Spleen (tissue), 7 donors: Measurements from ENCODE around the gene PRSS56.

Experiments
- POLR2A ChIP-seq, 3 donors: fragments of 450-650 bp; IDR thresholded peaks; one replicate each; pipeline ENCODE4 v1.5.1; 2017; ENCODE audit warnings: antibody characterized with exemption in 3 of 3, mild to moderate bottlenecking in 1 of 3
- POLR2AphosphoS5 ChIP-seq, 3 donors: sonication (generic); formaldehyde crosslinking; IDR thresholded peaks; one replicate each; pipeline ENCODE4 v1.5.1; 2017; ENCODE audit warnings: antibody characterized with exemption in 3 of 3
- TF ChIP-seq, protein P1 (sequence below), 11 experiments: fragments of 200-600 bp in 7 of 11; fragments of 450-650 bp in 4 of 11; sonication (generic) in 4 of 11; IDR thresholded peaks in 8 of 11; conservative IDR thresholded peaks in 3 of 11; 1 replicate in 7 of 11; 2 replicates in 4 of 11; pipeline versions ENCODE4 v1.4.0 to v1.8.0; 2016 to 2021; ENCODE audit warnings: antibody characterized with exemption in 11 of 11, inconsistent platforms in 4 of 11, mild to moderate bottlenecking in 1 of 11
- donor health status: DM: no; HTN: no; CAD: no; lungs with moderate emphysema.
- donor health status: DM: no; HTN: no; CAD: no.
- donor health status: DM: no; HTN: no; CAD: no.

DNA sequence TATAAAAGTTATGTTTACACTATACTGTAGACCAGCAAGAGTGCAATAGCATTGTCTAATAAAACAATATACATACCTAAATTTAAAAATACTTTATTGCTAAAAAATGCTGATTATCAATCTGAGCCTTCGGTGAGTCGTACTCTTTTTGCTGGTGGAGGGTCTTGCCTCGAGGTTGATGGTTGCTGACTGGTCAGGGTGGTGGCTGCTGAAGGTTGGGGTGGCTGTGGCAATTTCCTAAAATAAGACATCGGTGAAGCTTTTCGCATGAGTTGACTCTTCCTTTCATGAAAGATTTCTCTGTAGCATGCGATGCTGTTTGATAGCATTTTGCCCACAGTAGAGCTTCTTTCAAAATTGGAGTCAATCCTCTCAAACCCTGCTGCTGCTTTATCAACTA lies 27.8 kb downstream of the PRSS56 start:
- TF ChIP-seq POLR2A (IDR thresholded peaks at IDR 0.05) (no peak), POLR2AphosphoS5 (IDR thresholded peaks at IDR 0.05) (no peak)
- TF ChIP-seq, protein P1, sequence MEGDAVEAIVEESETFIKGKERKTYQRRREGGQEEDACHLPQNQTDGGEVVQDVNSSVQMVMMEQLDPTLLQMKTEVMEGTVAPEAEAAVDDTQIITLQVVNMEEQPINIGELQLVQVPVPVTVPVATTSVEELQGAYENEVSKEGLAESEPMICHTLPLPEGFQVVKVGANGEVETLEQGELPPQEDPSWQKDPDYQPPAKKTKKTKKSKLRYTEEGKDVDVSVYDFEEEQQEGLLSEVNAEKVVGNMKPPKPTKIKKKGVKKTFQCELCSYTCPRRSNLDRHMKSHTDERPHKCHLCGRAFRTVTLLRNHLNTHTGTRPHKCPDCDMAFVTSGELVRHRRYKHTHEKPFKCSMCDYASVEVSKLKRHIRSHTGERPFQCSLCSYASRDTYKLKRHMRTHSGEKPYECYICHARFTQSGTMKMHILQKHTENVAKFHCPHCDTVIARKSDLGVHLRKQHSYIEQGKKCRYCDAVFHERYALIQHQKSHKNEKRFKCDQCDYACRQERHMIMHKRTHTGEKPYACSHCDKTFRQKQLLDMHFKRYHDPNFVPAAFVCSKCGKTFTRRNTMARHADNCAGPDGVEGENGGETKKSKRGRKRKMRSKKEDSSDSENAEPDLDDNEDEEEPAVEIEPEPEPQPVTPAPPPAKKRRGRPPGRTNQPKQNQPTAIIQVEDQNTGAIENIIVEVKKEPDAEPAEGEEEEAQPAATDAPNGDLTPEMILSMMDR (IDR thresholded peaks at IDR 0.05 in 8 of 11, conservative IDR thresholded peaks at IDR 0.05 in 3 of 11), result no peak
